SK-N-SH (cell line): ENCODE results near the gene FOXN4. TPM values are rescaled to one million over a fixed set of nuclear protein-coding genes. Genes with fewer than 3 reads are reported as not detected.

Experiments
- CTCF ChIA-PET: fragments of 300-600, 350-600 bp; formaldehyde crosslinking; extraction: SDS; loops from one replicate; lab custom pipeline; 2021; lab: Yijun Ruan, JAX
- POLR2A ChIA-PET: fragments of 350-600 bp; sonication (Branson Sonifier 250); formaldehyde crosslinking; extraction: SDS; loops from one replicate; lab custom pipeline; 2020; ENCODE audit warnings: antibody characterized with exemption, inconsistent platforms; lab: Yijun Ruan, JAX
- DNase-seq: peaks from one replicate; pipeline ENCODE4 v3.0.0; 2012
- H2AFZ ChIP-seq: fragments of 200-600 bp; sonication (generic); 2 replicates; pipeline ENCODE4 v1.8.1; 2016; ENCODE audit warnings: antibody characterized with exemption, mild to moderate bottlenecking, low read depth
- H3F3A ChIP-seq: fragments of 200-600 bp; sonication (generic); replicated peaks from 2 replicates; pipeline ENCODE3; 2016; ENCODE audit warnings: antibody characterized with exemption, mild to moderate bottlenecking; ENCODE audit not compliant: insufficient read depth
- H3K27ac ChIP-seq, 2 experiments: fragments of 200-500 bp in 1 of 2; fragments of 200-600 bp in 1 of 2; sonication (Bioruptor generic) in 1 of 2; sonication (generic), shearing (Covaris generic) in 1 of 2; 2 replicates each; pipeline versions ENCODE4 v1.5.1 to v1.6.1; 2014 to 2016; ENCODE audit warnings: low read depth in 2 of 2, inconsistent platforms in 1 of 2, low read length in 1 of 2, mild to moderate bottlenecking in 1 of 2, mixed read lengths in 1 of 2
- H3K27me3 ChIP-seq: fragments of 200-600 bp; sonication (generic), shearing (Covaris generic); 2 replicates; pipeline ENCODE4 v1.6.1; 2016; ENCODE audit warnings: mixed run types; ENCODE audit not compliant: insufficient read depth
- H3K36me3 ChIP-seq, 2 experiments: fragments of 200-500 bp in 1 of 2; fragments of 200-600 bp in 1 of 2; sonication (Bioruptor generic) in 1 of 2; sonication (generic) in 1 of 2; replicated peaks in 1 of 2; 2 replicates each; pipeline versions ENCODE3 to v1.5.1; 2014 to 2016; ENCODE audit warnings: low read length in 1 of 2, mild to moderate bottlenecking in 1 of 2; ENCODE audit not compliant: insufficient read depth in 2 of 2, control insufficient read depth in 1 of 2
- H3K4me1 ChIP-seq, 2 experiments: fragments of 200-500 bp in 1 of 2; fragments of 200-600 bp in 1 of 2; sonication (Bioruptor generic) in 1 of 2; sonication (generic), shearing (Covaris generic) in 1 of 2; 2 replicates each; pipeline versions ENCODE4 v1.5.1 to v1.6.1; 2014 to 2016; ENCODE audit warnings: low read depth in 1 of 2, low read length in 1 of 2, mixed run types in 1 of 2; ENCODE audit not compliant: insufficient read depth in 2 of 2, control insufficient read depth in 1 of 2
- H3K4me2 ChIP-seq: fragments of 200-600 bp; sonication (generic), shearing (Covaris generic); 2 replicates; pipeline ENCODE4 v1.6.1; 2017; ENCODE audit warnings: mixed run types
- H3K4me3 ChIP-seq, 2 experiments: fragments of 200-500 bp in 1 of 2; fragments of 200-600 bp in 1 of 2; sonication (Bioruptor generic) in 1 of 2; sonication (generic), shearing (Covaris generic) in 1 of 2; 2 replicates each; pipeline versions ENCODE4 v1.5.1 to v1.8.1; 2014 to 2016; ENCODE audit warnings: low read depth in 2 of 2, inconsistent platforms in 1 of 2, low read length in 1 of 2, mild to moderate bottlenecking in 1 of 2, mixed read lengths in 1 of 2, moderate library complexity in 1 of 2
- H3K79me2 ChIP-seq: fragments of 200-600 bp; sonication (generic); 2 replicates; pipeline ENCODE4 v1.8.1; 2017; ENCODE audit warnings: mild to moderate bottlenecking; ENCODE audit not compliant: insufficient read depth
- H3K9ac ChIP-seq: fragments of 200-600 bp; sonication (generic); 2 replicates; pipeline ENCODE4 v1.6.1; 2017; ENCODE audit warnings: mixed run types
- H3K9me2 ChIP-seq: fragments of 200-600 bp; sonication (generic); 2 replicates; pipeline ENCODE4 v1.6.1; 2017; ENCODE audit warnings: mixed run types
- H3K9me3 ChIP-seq: fragments of 200-600 bp; sonication (generic); 2 replicates; pipeline ENCODE4 v1.6.1; 2017; ENCODE audit warnings: mixed run types, mild to moderate bottlenecking, moderate library complexity
- H4K20me1 ChIP-seq: fragments of 200-600 bp; sonication (generic); 2 replicates; pipeline ENCODE4 v1.6.1; 2017; ENCODE audit warnings: mild to moderate bottlenecking, mixed run types; ENCODE audit not compliant: insufficient read depth
- CHD2 ChIP-seq: fragments of 150-350 bp; IDR thresholded peaks from 2 replicates; pipeline ENCODE4 v1.6.1; 2018; ENCODE audit warnings: low read length; ENCODE audit not compliant: partially characterized antibody
- CTCF ChIP-seq: fragments of 200-600 bp; sonication (generic); IDR thresholded peaks from 2 replicates; pipeline ENCODE4 v1.6.1; 2017; ENCODE audit warnings: antibody characterized with exemption, mild to moderate bottlenecking, moderate library complexity
- ELF1 ChIP-seq: IDR thresholded peaks from 2 replicates; pipeline ENCODE4 v1.4.0; 2012
- EP300 ChIP-seq, 2 experiments: IDR thresholded peaks; 2 replicates each; pipeline versions ENCODE4 v1.4.0 to v1.6.1; 2012; ENCODE audit warnings: borderline replicate concordance in 1 of 2, low read depth in 1 of 2, low read length in 1 of 2
- EZH2phosphoT487 ChIP-seq: fragments of 200-600 bp; sonication (generic); IDR thresholded peaks from 2 replicates; pipeline ENCODE4 v1.6.1; 2017; ENCODE audit warnings: low read depth, mixed run types, mild to moderate bottlenecking, antibody characterized with exemption, moderate library complexity, borderline replicate concordance
- FOXJ3 ChIP-seq: sonication (generic); formaldehyde crosslinking; IDR thresholded peaks from 2 replicates; pipeline ENCODE4 v1.5.1; 2020; ENCODE audit warnings: mild to moderate bottlenecking, missing genetic modification reagents
- FOXM1 ChIP-seq: IDR thresholded peaks from 2 replicates; pipeline ENCODE4 v1.4.0; 2012; ENCODE audit warnings: low read depth, mild to moderate bottlenecking
- GABPA ChIP-seq: IDR thresholded peaks from 2 replicates; pipeline ENCODE4 v1.4.0; 2012; ENCODE audit warnings: low read depth, mild to moderate bottlenecking
- GATA2 ChIP-seq: sonication (generic); formaldehyde crosslinking; IDR thresholded peaks from 2 replicates; pipeline ENCODE4 v1.5.0; 2020; ENCODE audit warnings: mild to moderate bottlenecking, missing genetic modification reagents
- IRF3 ChIP-seq: fragments of 150-350 bp; IDR thresholded peaks from 2 replicates; pipeline ENCODE4 v1.6.1; 2016; ENCODE audit warnings: mild to moderate bottlenecking, low read depth, low read length
- JUND ChIP-seq: IDR thresholded peaks from 2 replicates; pipeline ENCODE4 v1.4.0; 2012
- MEF2A ChIP-seq: IDR thresholded peaks from 2 replicates; pipeline ENCODE4 v1.4.0; 2012; ENCODE audit warnings: low read depth, borderline replicate concordance
- MXI1 ChIP-seq: IDR thresholded peaks from 2 replicates; pipeline ENCODE4 v1.6.1; 2012; ENCODE audit warnings: mild to moderate bottlenecking, low read depth, low read length, improper control_type of control experiment
- NFIC ChIP-seq: IDR thresholded peaks from 2 replicates; pipeline ENCODE4 v1.4.0; 2012; ENCODE audit warnings: borderline replicate concordance
- NRF1 ChIP-seq: IDR thresholded peaks from 2 replicates; pipeline ENCODE4 v1.6.1; 2012; ENCODE audit warnings: low read depth, mild to moderate bottlenecking, low read length
- RAD21 ChIP-seq: IDR thresholded peaks from 2 replicates; pipeline ENCODE4 v1.6.1; 2012; ENCODE audit warnings: mild to moderate bottlenecking, low read length
- REST ChIP-seq: IDR thresholded peaks from 2 replicates; pipeline ENCODE4 v1.6.1; 2012; ENCODE audit warnings: mild to moderate bottlenecking, low read depth, low read length, moderate library complexity
- RFX5 ChIP-seq: IDR thresholded peaks from 2 replicates; pipeline ENCODE4 v1.6.1; 2012; ENCODE audit warnings: mild to moderate bottlenecking, improper control_type of control experiment, low read length
- TAF1 ChIP-seq: IDR thresholded peaks from 2 replicates; pipeline ENCODE4 v1.6.1; 2012; ENCODE audit warnings: low read depth, mild to moderate bottlenecking, low read length, moderate library complexity, borderline replicate concordance
- TEAD4 ChIP-seq: IDR thresholded peaks from 2 replicates; pipeline ENCODE4 v1.4.0; 2012; ENCODE audit warnings: mild to moderate bottlenecking, borderline replicate concordance; ENCODE audit not compliant: insufficient read depth
- USF1 ChIP-seq: IDR thresholded peaks from 2 replicates; pipeline ENCODE4 v1.4.0; 2012; ENCODE audit warnings: low read depth, borderline replicate concordance
- USF2 ChIP-seq: fragments of 150-350 bp; IDR thresholded peaks from 2 replicates; pipeline ENCODE4 v1.6.1; 2017; ENCODE audit warnings: antibody characterized with exemption, low read length, low read depth, borderline replicate concordance
- YY1 ChIP-seq: IDR thresholded peaks from 2 replicates; pipeline ENCODE4 v1.4.0; 2012; ENCODE audit warnings: low read depth, mild to moderate bottlenecking
- WGBS: methylation state at CpG from one replicate; pipeline ENCODE4 v1.1.6; 2017; ENCODE audit warnings: low lambda C conversion rate; 5-methylcytosine and 5-hydroxymethylcytosine counted together
- polyA plus RNA-seq, 3 experiments: library from polyadenylated mRNA; depleted of rRNA; stranded (reverse); fragments of >200 nt; gene quantifications; 2 replicates each; pipeline ENCODE4 v1.2.3, GENCODE V29; 2012

FOXN4 gene
- polyA plus RNA-seq, 1 of the 3 experiments (the other 2 are of a cell fraction): 0.10 TPM

- TF ChIP-seq IRF3: no peak
- TF ChIP-seq ELF1: no peak
- TF ChIP-seq MXI1: no peak
- TF ChIP-seq NFIC: no peak
- no peak for TF ChIP-seq EZH2phosphoT487
- no peak for TF ChIP-seq RFX5
- TF ChIP-seq CHD2: no peak
- TF ChIP-seq TEAD4: no peak
- TF ChIP-seq RAD21: no peak
- no peak for TF ChIP-seq GATA2
- TF ChIP-seq USF2: no peak
- TF ChIP-seq, all 33 proteins: peak for 0
Observed at GRCh38 chr12:109253913-109254544, 55.1 kb downstream of the FOXN4 start (continued).

GRCh38 chr12:109252799-109253198, 56.3 kb downstream of the FOXN4 start:
- Histone ChIP-seq H4K20me1 (no peaks in the 10 kb centered on the region), H3K79me2 (no peaks in the 10 kb centered on the region), H3K4me2 (no peak overlapping the region), H3K4me3 (no peak overlapping the region), H3K9ac (no peak overlapping the region), H2AFZ (no peak overlapping the region), H3K27ac (no peak overlapping the region), H3K4me1 (no peaks in the 10 kb centered on the region), H3K9me3 (no peaks in the 10 kb centered on the region), H3K27me3 (no peaks in the 10 kb centered on the region), H3K9me2 (no peaks in the 10 kb centered on the region), H3F3A (no peaks in the 10 kb centered on the region), H3K36me3 (no peaks in the 10 kb centered on the region)
- CTCF ChIA-PET: interaction anchor here (2.0 to 2.6 kb wide), 3 partner anchors 11 to 141 kb away, joined by 6 to 10 read pairs (median 6); no protein-coding TSS in a partner anchor
- DNase-seq: no peak
- WGBS: 59% methylated on average over 4 of the region's 4 CpGs
- POLR2A ChIA-PET: interaction anchor here (0.6 kb wide), 1 partner anchor 25 kb away, joined by 5 read pairs; no protein-coding TSS in a partner anchor
- TF ChIP-seq TAF1: no peak
- TF ChIP-seq USF2: no peak
- no peak for TF ChIP-seq REST
- no peak for TF ChIP-seq YY1
- no peak for TF ChIP-seq NFIC
- TF ChIP-seq ELF1: no peak
- no peak for TF ChIP-seq USF1
- TF ChIP-seq JUND: no peak
- TF ChIP-seq EP300 (IDR thresholded peaks at IDR 0.05; ENCODE audit: borderline replicate concordance in 1 of 2, low read depth in 1 of 2, low read length in 1 of 2): no peak
- TF ChIP-seq CTCF: no peak
- TF ChIP-seq NRF1: no peak
- TF ChIP-seq FOXM1: no peak
- TF ChIP-seq GATA2: no peak
- no peak for TF ChIP-seq GABPA
- TF ChIP-seq FOXJ3: no peak
- no peak for TF ChIP-seq MEF2A
